PC-3 (cell line): ENCODE results near the gene JAKMIP2.

Source experiments
- EZH2 ChIP-seq: fragments of 300-600 bp; sonication (generic); IDR thresholded peaks from one replicate; pipeline ENCODE4 v1.6.1; 2017; ENCODE audit warnings: antibody characterized with exemption, mild to moderate bottlenecking, low read length; ENCODE audit not compliant: unreplicated experiment
- TF ChIP-seq, protein P1 (sequence below): fragments of 300-600 bp; sonication (generic); conservative IDR thresholded peaks from 2 replicates; pipeline ENCODE4 v1.5.1; 2017; ENCODE audit warnings: antibody characterized with exemption, low read depth, mild to moderate bottlenecking, low read length

DNA sequence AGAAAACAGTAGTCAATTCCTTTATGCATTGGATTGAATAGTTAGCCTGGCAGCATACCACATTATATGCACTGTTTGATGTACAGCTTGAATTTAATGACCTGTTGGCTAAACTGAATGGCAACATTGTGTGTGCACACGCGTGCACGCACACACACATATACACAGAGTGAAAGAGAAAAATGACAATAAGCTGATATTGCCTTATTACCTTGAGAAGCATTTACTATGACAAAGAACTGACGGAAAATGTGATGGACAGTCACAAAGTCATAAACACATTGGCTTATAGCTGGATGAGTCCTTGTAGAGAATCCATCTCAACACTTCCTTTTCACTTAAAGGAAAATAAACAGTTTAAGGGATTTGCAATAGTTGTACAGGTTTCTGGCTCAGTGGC, 15.5 kb downstream of the JAKMIP2 start:
- TF ChIP-seq, protein P1, sequence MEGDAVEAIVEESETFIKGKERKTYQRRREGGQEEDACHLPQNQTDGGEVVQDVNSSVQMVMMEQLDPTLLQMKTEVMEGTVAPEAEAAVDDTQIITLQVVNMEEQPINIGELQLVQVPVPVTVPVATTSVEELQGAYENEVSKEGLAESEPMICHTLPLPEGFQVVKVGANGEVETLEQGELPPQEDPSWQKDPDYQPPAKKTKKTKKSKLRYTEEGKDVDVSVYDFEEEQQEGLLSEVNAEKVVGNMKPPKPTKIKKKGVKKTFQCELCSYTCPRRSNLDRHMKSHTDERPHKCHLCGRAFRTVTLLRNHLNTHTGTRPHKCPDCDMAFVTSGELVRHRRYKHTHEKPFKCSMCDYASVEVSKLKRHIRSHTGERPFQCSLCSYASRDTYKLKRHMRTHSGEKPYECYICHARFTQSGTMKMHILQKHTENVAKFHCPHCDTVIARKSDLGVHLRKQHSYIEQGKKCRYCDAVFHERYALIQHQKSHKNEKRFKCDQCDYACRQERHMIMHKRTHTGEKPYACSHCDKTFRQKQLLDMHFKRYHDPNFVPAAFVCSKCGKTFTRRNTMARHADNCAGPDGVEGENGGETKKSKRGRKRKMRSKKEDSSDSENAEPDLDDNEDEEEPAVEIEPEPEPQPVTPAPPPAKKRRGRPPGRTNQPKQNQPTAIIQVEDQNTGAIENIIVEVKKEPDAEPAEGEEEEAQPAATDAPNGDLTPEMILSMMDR, result no peak
- TF ChIP-seq EZH2, result no peak
